Stimulated activated CD8-positive, alpha-beta memory T cell treated with anti-CD3 and anti-CD28 coated beads, Interleukin-12 subunit alpha, Interleukin-12 subunit beta, amount 100 ng/mL, for 1 hour (primary cell): ENCODE results near the gene NT5C2.
"Not testable (repeated sequence)": the region's sequence is repeated elsewhere in the genome, so short reads cannot be mapped to it uniquely, and the experiment has no call there.

ENCODE experiments used
- DNase-seq: peaks from one replicate; pipeline ENCODE4 v3.0.0-alpha.2; 2020; ENCODE audit warnings: low read depth

The NT5C2 gene

DNA sequence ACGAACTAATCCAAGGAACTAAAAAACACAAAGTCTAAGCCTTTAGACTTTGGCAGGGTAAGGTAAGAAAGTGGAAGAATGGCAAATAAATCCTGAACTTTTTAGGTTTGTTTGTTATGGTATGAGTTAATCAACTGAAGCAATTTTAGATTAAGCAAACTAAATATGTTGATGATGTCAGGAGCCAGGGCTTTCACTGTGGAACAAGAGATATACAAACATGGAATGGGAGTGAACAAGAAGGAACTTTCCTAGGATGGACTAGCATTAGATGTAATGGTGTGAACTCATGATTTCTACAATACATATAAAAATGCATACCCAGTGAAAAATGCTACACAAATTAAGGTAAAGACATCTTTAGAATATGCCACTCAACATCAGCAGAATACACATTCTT is 35.8 kb downstream of the NT5C2 start:
- DNase-seq: no peak

DNA sequence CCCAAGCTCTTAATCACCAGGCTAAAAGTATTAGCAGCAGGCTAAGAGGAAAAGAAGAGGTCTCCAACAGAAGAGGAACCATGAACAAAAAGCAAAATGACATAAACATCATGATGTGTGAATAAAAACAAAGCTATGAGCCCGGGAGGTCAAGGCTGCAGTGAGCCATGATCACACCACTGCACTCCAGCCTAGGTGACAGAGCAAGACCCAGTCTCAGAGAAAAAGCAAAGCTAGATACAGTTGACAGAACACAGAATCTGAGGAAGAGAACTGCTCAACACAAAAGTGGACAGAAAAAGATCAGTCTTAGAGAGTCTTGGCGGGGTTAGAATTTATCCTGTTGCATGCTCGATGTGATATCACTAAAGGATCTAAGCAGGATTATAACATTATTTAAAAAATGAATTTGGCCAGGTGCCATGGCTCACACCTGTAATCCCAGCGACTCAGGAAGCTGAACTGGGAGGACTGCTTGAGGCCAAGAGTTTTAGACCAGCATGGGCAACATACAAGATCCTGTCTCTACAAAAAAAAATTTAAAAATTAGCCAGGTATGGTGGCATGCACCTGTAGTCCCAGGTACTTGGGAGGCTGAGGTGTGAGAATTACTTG is 37.5 kb downstream of the NT5C2 start:
- DNase-seq: no peak

DNA sequence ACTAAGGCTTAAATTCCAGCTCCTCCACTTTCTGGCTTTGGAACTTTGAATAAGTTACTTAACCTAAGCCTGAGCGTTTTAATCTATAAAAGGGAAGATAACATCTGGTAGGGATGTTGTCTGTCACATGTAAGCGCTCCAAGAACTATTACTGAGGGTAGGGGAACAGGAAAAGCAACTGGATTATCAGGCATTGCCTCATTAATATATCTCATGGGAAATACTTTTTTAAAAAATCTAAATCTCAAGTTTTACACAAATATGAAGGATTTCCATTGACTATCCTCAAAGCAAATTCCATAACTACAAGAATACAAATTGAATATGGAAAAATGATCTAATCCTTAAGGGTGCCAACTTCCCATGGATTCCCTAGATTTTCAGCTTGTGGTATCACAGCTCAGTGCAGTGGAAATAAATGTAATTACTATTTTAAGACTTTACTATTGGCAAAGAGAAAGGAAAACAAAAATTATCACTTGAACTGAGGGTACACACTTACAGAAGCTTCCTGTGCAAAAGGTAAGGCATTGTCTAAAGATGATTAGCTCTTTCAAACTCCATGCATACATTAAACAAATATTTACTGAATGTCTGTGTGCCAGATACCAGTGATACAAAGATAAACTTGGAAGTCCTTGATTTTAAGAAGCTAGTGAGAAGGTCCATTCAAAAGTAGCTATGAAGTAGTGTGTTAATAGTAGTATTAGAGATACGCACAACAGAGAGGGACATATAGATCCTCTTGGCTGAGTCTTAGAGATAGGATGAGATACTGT is 38.4 kb downstream of the NT5C2 start:
- no peak for DNase-seq

DNA sequence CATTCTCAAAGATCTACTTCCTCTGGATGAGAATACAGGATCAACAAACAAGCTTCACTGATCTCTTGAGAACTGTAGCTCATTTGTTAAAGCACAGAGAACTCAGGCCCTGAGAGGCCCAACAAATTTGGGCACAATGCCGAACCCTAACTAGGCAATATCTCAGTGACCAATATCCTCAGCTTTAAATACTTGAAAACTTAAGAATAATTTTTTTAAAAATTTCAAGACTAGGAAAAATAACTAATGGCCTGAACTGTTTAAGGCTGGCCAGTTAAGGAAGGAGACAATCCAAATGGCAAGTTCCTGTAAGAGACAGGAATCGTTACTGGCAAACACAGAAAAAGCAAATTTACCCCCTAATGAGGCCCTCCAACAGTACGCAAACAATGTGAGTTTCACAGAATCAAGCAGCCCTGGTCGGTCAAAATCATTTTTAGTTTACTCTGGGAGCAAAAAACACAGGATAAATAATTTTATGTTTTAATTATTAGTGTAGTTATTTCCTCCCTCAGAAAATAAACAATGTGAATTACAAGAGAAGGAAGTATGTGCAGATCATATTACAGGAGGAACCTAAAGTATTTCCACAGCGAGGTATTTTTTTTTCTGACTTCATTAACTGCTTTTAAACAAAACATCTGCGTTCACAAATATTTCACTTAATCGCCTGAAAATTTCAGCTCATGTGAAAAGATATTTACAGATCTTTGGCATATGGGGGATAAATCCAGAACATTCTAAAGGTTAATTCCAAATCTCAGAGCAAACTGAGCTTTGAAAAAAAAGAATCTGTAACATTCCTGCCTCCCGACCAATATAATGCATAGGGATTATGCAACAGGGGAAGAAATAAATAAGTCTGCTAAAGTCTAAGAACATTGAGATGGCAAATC is 39.5 kb downstream of the NT5C2 start:
- no peak for DNase-seq

DNA sequence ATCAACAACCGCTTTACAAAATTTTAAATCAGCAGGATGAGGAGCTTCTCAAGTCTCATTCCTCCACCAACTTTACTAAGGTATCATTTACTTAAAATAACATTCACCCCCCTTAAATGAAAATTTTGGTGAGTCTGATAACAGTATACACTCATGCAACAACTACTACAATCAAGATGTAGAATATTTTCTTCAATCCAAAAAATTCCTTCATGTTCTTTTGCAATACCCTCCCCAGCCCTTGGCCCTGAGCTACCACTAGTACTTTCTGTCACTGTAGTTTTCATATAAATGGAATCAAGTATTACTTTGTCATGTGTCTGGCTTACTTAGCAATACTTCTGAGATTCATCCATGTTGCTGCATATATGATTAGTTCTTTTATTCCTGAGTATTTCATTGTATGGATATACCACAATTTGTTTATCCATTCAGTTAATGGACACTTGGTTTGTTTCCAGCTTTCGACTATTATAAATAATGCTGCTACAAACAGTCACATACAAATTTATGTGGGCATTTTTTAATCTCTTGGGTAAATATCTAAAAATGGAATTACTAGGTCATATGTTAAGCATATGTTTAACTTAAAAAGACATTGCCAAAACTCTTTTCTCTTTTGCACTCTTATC is 43.0 kb downstream of the NT5C2 start:
- DNase-seq: no peak

DNA sequence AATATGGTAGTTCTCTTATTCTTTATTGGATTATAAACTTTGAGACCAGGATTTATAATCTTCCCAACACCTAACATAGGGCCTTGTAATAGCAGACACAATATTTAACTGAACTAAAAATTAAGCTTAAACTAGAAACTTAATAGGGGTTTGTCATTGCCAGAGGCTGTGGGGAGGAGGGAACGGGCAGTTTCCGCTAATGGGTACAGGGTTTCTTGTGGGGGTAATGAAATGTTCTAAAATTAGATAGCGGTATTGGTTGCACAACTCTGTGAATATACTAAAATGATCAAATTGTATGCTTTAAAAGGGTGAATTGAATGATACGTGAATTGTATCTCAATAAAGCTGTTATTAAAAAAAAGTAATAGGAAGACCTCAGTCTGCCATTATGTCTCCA is 45.4 kb downstream of the NT5C2 start:
- no peak for DNase-seq

DNA sequence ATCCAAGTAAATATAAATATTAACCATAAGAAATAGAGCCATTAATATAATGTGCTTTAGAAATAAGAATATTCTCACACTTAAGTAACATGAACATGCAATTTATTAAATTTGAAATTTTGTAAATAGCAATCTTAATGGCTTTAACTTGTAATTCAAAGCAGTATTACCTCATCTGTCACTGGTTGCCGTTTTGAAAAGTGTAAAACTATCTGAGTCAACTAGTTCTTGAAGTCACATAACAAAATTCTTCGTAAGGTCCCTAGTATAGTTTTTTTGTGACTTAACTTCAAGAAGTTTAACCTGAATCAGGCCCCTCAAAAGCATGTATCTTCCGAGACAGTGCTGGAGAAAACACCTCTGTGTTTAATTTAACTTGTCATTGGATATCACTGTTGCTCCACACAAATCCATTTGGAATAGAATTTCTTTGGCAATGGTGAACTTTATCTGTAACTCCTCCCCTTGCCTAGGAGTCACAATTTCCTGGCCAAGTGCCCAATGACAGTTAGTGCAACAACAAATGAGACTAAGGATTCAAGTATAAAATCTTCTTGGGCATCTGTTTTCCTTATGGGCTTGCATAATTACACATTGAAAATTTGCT is 47.1 kb downstream of the NT5C2 start:
- DNase-seq: no peak

DNA sequence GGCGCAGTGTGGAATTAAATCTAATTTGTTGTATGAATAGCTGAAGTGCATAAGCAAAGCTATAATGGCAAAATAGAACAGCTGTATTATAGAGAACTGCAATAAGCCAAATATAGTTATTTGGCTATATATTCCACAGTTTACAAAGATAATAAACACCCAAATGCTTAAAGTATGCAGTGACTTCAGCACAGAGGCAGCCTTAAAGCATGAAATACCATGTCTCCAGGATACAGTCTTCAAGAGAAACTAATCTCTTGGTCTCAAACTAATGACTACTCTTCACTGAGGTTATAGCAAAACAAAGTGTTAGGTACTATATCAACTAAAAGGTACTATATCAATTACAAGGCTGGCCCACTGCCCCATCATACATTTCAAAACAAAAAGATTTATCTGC is 48.0 kb downstream of the NT5C2 start:
- no peak for DNase-seq

DNA sequence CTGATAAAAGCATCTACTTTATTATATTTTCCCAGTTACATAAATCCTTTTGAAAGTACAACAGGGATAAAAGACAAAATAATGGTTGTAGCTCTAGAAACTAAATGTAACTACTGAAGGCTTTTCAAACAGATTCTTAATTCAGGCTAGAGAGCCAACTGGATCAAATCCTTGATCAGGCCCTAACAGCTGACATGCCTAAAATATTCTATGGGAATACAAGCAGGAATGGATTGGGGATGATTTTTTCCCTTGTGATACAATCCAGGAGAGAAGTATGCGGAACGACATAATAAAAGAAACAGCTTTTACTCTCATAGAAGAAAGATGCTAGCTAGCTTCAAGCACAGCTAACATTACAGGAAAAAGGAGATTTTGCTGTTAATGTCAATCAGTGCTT is 49.0 kb downstream of the NT5C2 start:
- DNase-seq: no peak

DNA sequence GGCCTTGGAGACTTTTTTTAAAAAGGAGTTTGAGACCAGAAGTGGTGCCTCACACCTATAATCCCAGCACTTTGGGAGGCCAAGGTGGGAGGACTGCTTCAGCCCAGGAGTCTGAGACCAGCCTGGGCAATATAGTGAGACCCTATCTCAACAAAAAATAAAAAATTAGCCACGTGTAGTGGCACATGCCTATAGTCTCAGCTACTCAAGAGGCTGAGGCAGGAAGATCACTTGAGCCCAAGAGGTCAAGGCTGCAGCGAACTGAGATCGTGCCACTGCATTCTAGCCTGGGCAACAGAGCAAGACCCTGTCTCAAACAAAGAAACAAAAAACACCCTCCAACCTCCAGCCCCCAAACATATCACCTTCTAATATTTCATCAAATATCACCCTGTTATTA is 49.4 kb downstream of the NT5C2 start:
- not testable (repeated sequence) for DNase-seq

DNA sequence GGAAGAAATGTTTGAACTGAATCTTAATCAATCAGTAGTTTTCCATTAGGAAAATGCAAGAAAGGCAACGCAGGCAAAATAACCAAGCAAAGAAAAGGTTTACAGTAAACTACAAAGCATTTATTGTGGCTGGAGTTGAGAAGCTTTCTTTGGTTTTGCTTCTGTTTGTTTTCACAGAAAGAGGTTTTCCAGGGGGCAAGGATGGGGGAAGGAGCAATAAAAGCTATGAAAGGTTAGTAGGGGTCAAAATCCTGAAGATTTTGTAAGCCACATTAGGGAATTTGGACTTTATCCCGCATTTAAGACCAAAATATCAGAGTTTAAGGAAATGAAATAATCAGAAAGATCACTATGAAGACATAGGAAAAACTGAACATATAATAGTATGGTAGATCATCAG is 51.1 kb downstream of the NT5C2 start:
- no peak for DNase-seq

DNA sequence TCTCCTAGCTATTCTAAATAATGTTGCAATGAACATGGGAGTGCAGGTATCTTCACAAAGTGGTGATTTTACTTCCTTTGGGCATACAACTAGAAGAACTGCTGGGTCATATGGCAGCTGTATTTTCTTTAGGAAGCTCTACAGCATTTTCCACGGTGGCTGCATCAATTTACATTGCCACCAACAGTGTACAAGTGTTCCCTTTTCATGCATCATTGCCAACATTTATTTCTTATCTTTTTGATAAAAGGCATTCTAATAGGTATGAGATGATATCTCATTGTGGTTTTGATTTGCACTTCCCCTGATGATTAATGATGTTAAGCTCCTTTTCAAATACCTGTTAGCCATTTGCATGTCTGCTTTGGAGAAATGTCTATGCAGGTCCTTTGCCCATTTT is 52.6 kb downstream of the NT5C2 start:
- DNase-seq: no peak

DNA sequence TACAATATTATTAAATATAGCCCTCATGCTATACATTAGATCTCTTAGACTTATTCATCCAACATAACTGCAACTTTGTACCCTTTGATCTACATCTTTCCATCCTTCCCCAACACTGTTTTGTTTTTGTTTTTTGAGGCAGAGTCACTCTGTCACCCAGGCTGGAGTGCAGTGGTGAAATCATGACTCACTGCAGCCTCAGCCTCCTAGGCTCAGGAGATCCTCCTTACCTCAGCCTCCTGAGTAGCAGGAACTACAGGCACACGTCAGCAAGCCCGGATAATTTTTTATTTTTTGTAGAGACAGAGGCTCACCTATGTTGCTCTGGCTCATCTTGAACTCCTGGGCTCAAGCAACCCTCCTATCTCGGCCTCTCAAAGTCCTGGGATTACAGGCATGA is 53.3 kb downstream of the NT5C2 start:
- no peak for DNase-seq

DNA sequence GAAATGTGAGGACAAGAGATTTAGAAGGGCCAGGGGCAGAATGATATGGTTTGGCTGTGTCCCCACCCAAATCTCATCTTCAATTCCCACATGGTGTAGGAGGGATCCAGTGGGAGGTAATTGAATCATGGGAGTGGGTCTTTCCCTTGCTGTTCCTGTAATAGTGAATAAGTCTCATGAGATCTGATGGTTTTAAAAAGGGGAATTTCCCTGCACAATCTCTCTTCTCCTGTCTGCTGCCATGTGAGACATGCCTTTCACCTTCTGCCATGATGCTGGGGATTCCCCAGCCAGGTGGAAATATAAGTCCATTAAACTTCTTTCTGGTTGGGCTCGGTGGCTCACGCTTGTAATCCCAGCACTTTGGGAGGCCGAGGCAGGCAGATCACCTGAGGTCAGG is 57.9 kb downstream of the NT5C2 start:
- not testable (repeated sequence) for DNase-seq

DNA sequence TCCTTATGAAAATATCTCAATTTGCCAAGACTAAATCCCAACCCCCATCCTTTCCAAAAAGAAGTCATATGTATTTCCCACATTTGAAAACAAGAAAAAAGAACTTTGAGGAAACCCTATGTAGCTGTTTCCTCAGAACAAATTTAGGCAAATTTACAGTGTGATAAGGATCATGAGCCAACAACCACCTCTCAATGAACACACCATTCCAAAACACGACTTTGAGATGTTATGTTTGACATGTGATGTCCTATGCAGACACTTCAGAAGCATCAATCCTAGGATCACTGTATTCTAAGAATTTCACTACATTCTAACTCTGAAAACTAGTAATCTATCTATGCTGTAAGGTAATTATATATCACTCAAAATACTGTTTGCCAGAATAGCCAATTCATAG is 62.2 kb downstream of the NT5C2 start:
- no peak for DNase-seq

DNA sequence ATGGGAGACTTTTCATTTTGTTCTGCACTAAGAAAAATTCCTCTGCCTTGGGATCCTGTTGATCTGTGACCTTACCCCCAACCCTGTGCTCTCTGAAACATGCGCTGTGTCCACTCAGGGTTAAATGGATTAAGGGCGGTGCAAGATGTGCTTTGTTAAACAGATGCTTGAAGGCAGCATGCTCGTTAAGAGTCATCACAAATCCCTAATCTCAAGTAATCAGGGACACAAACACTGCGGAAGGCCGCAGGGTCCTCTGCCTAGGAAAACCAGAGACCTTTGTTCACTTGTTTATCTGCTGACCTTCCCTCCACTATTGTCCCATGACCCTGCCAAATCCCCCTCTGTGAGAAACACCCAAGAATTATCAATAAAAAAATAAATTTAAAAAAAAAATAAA is 62.9 kb downstream of the NT5C2 start:
- not testable (repeated sequence) for DNase-seq

DNA sequence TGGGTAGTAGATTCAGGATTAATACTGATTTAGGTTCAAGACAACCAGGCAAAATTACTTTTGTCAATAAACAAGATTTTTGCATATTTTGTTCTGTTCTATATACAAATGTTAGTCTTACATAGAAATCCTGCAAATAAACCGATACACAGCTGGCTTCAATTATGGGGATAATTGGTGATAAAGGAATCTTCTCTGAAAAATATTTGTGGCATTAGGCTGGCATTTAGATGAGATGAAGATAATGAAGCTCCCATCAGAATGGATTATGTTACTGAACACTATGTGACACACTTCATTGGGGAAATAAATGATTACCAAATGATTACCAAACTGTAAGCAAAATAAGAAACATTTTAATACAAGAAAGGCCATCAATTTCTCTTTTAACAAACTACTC is 65.8 kb downstream of the NT5C2 start:
- no peak for DNase-seq

DNA sequence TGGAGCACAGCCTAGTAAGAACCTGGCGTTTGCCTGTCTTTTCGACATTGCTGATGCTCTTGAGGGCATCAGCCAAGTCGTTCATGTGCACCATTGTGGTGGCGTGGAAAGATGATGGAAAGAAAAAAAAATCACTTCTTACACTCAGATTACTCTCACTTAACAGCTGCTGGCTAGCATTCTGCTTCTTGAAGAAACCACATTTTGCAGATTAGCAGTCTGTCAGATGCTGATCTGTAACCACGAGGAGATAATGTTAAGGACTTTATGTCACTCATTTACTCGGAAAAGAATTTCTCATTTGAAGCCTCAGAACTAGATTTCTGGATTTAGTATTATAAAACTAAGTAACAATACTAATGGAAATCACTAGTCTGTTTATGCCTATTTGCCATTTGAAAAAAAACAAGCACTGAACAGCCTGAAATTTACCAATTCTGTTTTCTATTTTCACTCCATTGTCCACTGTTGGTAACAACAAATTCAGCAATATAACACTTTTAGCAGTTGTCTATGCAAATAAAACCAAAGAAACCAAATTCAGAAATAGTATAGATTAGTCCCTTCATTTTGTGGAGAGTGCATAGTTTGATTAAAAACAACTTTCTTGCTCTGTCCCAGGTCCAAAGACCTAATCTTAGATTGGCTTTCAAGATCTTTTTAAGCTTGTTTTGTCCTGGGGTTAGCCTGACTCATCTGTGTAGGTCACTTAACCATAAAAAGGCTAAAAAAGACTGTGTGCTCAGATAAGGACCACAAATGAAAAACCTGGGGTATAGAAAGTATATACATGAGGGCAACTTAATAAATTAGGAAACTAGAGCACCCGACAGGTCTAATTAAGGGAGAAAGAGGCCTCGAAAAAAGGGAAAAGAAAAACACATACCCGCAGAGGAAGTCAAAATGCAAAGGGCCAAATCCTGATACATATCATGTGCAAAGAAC is 67.5 kb downstream of the NT5C2 start:
- no peak for DNase-seq

DNA sequence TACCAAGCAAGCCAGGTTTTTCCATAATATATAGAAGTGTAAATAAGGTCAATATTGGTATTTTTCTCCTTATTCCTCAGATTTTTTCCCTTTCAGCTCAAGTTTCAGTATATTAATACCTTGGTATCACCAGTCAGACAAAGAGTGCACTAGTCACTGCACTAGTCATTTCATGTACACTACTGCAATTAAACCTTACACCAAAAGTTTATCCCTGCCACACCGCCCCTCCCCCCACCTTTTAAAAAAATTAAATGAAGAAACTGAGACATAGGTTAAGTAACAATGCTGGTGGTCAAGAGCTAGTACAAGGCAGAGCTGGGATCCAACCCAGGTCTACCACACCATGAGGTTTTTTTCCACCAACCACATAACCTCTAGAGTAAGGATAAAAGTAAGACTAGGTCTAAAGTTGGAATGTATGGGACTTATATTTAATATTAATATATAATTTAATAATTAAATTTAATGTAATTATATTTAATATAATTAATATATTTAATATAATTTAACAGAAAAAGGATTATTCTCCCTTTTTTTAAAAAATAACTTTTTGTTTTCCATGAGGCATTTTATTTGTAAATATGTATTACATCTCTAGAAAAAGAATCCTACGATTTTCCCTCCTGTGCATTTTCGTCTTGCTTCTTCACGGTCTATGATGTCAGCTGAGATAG is 68.5 kb downstream of the NT5C2 start:
- DNase-seq: no peak

DNA sequence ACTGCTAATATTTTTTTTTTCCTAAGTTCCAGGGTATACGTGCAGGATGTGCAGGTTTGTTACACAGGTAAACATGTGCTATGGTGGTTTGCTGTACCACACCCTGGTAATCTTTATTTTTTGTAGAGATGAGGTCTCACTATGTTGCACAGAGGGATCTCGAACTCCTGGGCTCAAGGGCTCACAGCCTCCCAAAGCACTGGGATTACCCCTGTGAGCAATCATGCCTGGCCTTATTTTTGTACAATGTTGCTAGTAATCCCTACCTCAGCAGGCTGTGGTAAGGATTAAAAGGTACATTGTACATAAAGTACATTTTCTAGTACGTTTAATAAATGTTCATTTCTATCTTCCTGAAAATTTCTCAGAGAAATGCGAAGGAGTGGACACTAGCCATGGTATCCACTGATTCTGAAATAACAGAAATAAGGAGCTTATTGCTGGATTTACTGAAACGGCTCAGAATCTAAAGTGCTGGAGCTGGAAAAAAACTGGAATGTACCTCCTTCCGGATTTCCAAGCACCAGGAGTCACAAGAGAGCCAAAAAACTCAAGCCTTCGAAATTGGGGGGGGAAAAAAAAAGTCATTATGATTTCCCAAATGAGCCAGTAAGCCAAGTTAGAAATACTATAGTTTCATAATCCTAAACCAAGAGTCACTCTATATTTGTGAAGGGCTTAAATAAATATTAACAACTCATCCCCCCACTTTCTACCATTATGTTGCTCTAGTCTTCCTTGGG is 69.6 kb downstream of the NT5C2 start:
- DNase-seq: no peak
